ENCODE data around the gene PRKCSH.

The PRKCSH gene

GRCh38 chr19:11437955-11438354 lies 2.5 kb downstream of the PRKCSH start:
- H3K27me3 ChIP-seq (ENCODE audit: insufficient read depth, low read length, poor library complexity, severe bottlenecking) = no peaks in the 10 kb centered on the region
- no peaks in the 10 kb centered on the region for H3K9me3 ChIP-seq (ENCODE audit: insufficient read depth, low read depth, low read length)
- H3K4me1 ChIP-seq (ENCODE audit: insufficient read depth, low read length, poor library complexity, severe bottlenecking) = peaks cover 23% of the 10 kb centered on the region
- peaks cover 38% of the 10 kb centered on the region for H3K79me2 ChIP-seq (ENCODE audit: insufficient read depth, low read length)
- no peak overlapping the region for H2AFZ ChIP-seq (ENCODE audit: low read length)
- TF ChIP-seq CTCF (conservative IDR thresholded peaks at IDR 0.05; ENCODE audit: low read length) (no peak), EZH2phosphoT487 (IDR thresholded peaks at IDR 0.05; ENCODE audit: borderline replicate concordance) (no peak)
- H3F3A ChIP-seq (ENCODE audit: low read depth) = no peaks in the 10 kb centered on the region
- no peaks in the 10 kb centered on the region for H3K9me2 ChIP-seq (replicated peaks; ENCODE audit: low read depth, low read length)
- H4K20me1 ChIP-seq (ENCODE audit: insufficient read depth, low read length, poor library complexity, severe bottlenecking) = peaks cover 20% of the 10 kb centered on the region
- peaks cover 28% of the 10 kb centered on the region; the same call in 1 of the 2 replicates for H3K36me3 ChIP-seq (ENCODE audit: insufficient read depth, low read length)
- H3K4me3 ChIP-seq (ENCODE audit: low read length, poor library complexity, severe bottlenecking) = no peak overlapping the region
- H3K9ac ChIP-seq (ENCODE audit: low read depth, low read length, poor library complexity, severe bottlenecking) = no peak overlapping the region
- no peak overlapping the region for H3K4me2 ChIP-seq (ENCODE audit: low read depth, low read length, poor library complexity, severe bottlenecking)

DNA sequence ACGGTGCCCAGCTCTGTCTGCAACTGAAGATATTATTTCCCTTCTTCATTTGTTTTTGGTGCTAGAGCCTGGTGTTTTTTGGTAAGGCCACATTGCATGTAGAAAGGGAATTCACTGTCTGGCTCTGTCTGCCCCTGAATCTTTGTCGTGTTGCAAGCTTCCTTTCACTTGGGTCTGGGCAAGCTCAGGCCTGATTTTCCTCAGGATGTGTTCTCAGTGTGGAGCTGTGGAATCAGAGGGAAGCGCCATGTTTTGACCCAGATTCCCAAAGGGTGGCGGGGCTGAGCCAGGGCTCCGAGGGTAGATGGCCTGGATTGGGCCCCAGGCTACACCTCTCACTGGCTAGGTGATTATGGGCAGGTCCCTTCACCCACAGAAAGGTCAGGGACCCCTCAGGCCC lies 8.6 kb downstream of the PRKCSH start:
- H3K27me3 ChIP-seq (ENCODE audit: insufficient read depth, low read length, poor library complexity, severe bottlenecking) = no peaks in the 10 kb centered on the region
- H2AFZ ChIP-seq (ENCODE audit: low read length) = no peak overlapping the region
- H4K20me1 ChIP-seq (ENCODE audit: insufficient read depth, low read length, poor library complexity, severe bottlenecking) = peaks cover 12% of the 10 kb centered on the region
- H3K9ac ChIP-seq (ENCODE audit: low read depth, low read length, poor library complexity, severe bottlenecking) = peak overlapping the region; percentile 32
- TF ChIP-seq EZH2phosphoT487 (IDR thresholded peaks at IDR 0.05; ENCODE audit: borderline replicate concordance) (no peak), CTCF (conservative IDR thresholded peaks at IDR 0.05; ENCODE audit: low read length) (no peak)
- no peaks in the 10 kb centered on the region for H3K9me2 ChIP-seq (replicated peaks; ENCODE audit: low read depth, low read length)
- H3K9me3 ChIP-seq (ENCODE audit: insufficient read depth, low read depth, low read length) = no peaks in the 10 kb centered on the region
- peaks cover 13% of the 10 kb centered on the region for H3K4me1 ChIP-seq (ENCODE audit: insufficient read depth, low read length, poor library complexity, severe bottlenecking)
- H3K36me3 ChIP-seq (ENCODE audit: insufficient read depth, low read length) = peaks cover 48% of the 10 kb centered on the region; the same call in 1 of the 2 replicates
- H3K4me3 ChIP-seq (ENCODE audit: low read length, poor library complexity, severe bottlenecking) = no peak overlapping the region
- H3K79me2 ChIP-seq (ENCODE audit: insufficient read depth, low read length) = peaks cover 16% of the 10 kb centered on the region; the same call in 1 of the 2 replicates
- no peak overlapping the region for H3K4me2 ChIP-seq (ENCODE audit: low read depth, low read length, poor library complexity, severe bottlenecking)
- H3F3A ChIP-seq (ENCODE audit: low read depth) = no peaks in the 10 kb centered on the region

DNA sequence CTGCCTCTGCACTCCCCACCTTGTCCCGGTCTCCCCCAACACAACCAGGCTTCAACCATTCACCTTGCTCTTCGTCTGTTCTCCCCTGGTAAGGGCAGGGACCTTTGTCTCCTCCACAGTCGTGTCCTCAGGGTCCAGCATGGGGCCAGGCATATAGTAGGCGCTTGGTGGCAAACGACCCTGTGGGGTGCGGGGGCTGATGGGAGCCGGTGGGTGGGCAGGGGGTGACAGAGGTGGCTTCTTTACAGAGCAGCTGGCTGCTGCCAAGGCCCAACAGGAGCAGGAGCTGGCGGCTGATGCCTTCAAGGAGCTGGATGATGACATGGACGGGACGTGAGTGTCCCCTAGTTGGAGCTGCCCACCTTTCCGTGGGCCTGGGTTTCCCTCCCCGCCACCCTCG lies 9.7 kb downstream of the PRKCSH start:
- H3F3A ChIP-seq (ENCODE audit: low read depth) = no peaks in the 10 kb centered on the region
- H4K20me1 ChIP-seq (ENCODE audit: insufficient read depth, low read length, poor library complexity, severe bottlenecking) = peaks cover 12% of the 10 kb centered on the region
- no peaks in the 10 kb centered on the region for H3K9me2 ChIP-seq (replicated peaks; ENCODE audit: low read depth, low read length)
- H3K79me2 ChIP-seq (ENCODE audit: insufficient read depth, low read length) = peaks cover 16% of the 10 kb centered on the region; the same call in 1 of the 2 replicates
- H3K36me3 ChIP-seq (ENCODE audit: insufficient read depth, low read length) = peaks cover 53% of the 10 kb centered on the region; the same call in 1 of the 2 replicates
- H3K4me3 ChIP-seq (ENCODE audit: low read length, poor library complexity, severe bottlenecking) = no peak overlapping the region
- no peak overlapping the region for H2AFZ ChIP-seq (ENCODE audit: low read length)
- no peak for TF ChIP-seq EZH2phosphoT487 (IDR thresholded peaks at IDR 0.05; ENCODE audit: borderline replicate concordance)
- no peak for TF ChIP-seq CTCF (conservative IDR thresholded peaks at IDR 0.05; ENCODE audit: low read length)
- peaks cover 13% of the 10 kb centered on the region for H3K4me1 ChIP-seq (ENCODE audit: insufficient read depth, low read length, poor library complexity, severe bottlenecking)
- no peaks in the 10 kb centered on the region for H3K9me3 ChIP-seq (ENCODE audit: insufficient read depth, low read depth, low read length)
- no peak overlapping the region for H3K4me2 ChIP-seq (ENCODE audit: low read depth, low read length, poor library complexity, severe bottlenecking)
- no peaks in the 10 kb centered on the region for H3K27me3 ChIP-seq (ENCODE audit: insufficient read depth, low read length, poor library complexity, severe bottlenecking)
- no peak overlapping the region for H3K9ac ChIP-seq (ENCODE audit: low read depth, low read length, poor library complexity, severe bottlenecking)

Measured in Loucy (cell line).